H1 (cell line): ENCODE results near the gene NSFL1C. TPM values are rescaled to one million over a fixed set of nuclear protein-coding genes. Genes with fewer than 3 reads are reported as not detected.

ENCODE experiments used
- polyA plus RNA-seq, 7 experiments: library from polyadenylated mRNA; depleted of rRNA in 3 of 7; stranded (reverse) in 5 of 7; unstranded in 2 of 7; fragments of >200 nt in 5 of 7; fragments of 200-250 nt in 2 of 7; gene quantifications; 1 replicate in 5 of 7; 2 replicates in 1 of 7; 4 replicates in 1 of 7; pipeline versions ENCODE4 v1.2.1 to v1.2.3, GENCODE V29; 2011 to 2013; ENCODE audit warnings: missing spikeins in 2 of 7, mixed read lengths in 2 of 7
- total RNA-seq: library from RNA; stranded (reverse); fragmentation: NEBNext Ultra II Directional; extraction: Animal tissue kit (Norgen Biotek cat#: 25700); gene quantifications from 2 replicates; pipeline ENCODE4 v1.2.1, GENCODE V29; 2021
- TF ChIP-seq, protein P1 (sequence below), 3 experiments: IDR thresholded peaks; 1 replicate in 2 of 3; 2 replicates in 1 of 3; pipeline versions ENCODE4 v1.5.1 to v1.6.1; 2011; ENCODE audit warnings: low read length in 3 of 3, mild to moderate bottlenecking in 3 of 3, inconsistent platforms in 2 of 3, low read depth in 1 of 3, moderate library complexity in 1 of 3; ENCODE audit not compliant: insufficient read depth in 1 of 3; ENCODE audit errors: control extremely low read depth in 1 of 3
- TF ChIP-seq, protein P2 (sequence below): IDR thresholded peaks from 2 replicates; pipeline ENCODE4 v1.6.1; 2012; ENCODE audit warnings: low read length, inconsistent platforms

Gene NSFL1C
- total and polyA plus RNA-seq, 2 of the 8 experiments (the other 6 are each of a cell fraction or from before 2014, with no cell fraction given) = 21.6 to 98.0 TPM

DNA sequence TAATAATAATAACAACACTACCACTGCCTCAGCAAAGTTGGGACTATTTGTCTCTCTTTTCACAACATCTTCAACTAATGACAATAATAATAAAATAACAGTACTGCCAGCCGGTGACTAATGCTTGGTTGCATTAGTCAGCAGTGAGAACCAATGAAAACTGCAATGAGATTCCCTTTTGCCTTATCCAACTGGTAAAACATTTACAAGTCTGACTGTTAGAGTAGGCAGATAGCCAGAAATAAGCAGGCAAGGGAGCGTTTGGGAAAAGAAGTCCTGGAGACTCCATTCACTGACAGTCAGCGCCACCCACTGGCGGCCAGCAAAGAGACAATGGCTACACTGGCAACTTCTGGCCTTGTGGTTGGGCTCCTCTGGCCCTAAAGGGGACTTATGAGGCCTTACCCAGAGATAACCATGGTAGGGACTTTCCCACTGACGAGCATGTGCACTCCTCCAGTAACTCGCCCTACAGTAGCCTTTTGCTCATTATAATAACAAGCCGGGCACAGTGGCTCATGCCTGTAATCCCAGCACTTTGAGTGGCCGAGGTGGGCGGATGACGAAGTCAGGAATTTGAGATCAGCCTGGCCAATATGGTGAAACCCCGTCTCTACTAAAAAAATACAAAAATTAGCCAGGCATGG lies 3.4 kb upstream of the NSFL1C start (continued):
- TF ChIP-seq, protein P1, sequence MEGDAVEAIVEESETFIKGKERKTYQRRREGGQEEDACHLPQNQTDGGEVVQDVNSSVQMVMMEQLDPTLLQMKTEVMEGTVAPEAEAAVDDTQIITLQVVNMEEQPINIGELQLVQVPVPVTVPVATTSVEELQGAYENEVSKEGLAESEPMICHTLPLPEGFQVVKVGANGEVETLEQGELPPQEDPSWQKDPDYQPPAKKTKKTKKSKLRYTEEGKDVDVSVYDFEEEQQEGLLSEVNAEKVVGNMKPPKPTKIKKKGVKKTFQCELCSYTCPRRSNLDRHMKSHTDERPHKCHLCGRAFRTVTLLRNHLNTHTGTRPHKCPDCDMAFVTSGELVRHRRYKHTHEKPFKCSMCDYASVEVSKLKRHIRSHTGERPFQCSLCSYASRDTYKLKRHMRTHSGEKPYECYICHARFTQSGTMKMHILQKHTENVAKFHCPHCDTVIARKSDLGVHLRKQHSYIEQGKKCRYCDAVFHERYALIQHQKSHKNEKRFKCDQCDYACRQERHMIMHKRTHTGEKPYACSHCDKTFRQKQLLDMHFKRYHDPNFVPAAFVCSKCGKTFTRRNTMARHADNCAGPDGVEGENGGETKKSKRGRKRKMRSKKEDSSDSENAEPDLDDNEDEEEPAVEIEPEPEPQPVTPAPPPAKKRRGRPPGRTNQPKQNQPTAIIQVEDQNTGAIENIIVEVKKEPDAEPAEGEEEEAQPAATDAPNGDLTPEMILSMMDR (IDR thresholded peaks at IDR 0.05; ENCODE audit: control extremely low read depth in 1 of 3, insufficient read depth in 1 of 3, low read depth in 1 of 3, low read length in 3 of 3) = peak; percentile 84 to 94 (median 89)
- TF ChIP-seq, protein P2, sequence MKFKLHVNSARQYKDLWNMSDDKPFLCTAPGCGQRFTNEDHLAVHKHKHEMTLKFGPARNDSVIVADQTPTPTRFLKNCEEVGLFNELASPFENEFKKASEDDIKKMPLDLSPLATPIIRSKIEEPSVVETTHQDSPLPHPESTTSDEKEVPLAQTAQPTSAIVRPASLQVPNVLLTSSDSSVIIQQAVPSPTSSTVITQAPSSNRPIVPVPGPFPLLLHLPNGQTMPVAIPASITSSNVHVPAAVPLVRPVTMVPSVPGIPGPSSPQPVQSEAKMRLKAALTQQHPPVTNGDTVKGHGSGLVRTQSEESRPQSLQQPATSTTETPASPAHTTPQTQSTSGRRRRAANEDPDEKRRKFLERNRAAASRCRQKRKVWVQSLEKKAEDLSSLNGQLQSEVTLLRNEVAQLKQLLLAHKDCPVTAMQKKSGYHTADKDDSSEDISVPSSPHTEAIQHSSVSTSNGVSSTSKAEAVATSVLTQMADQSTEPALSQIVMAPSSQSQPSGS = no peak
